Measurements from ENCODE around the gene CRISP1. TPM values are rescaled to one million over a fixed set of nuclear protein-coding genes. Genes with fewer than 3 reads are reported as not detected.
"Not testable (repeated sequence)": the region's sequence is repeated elsewhere in the genome, so short reads cannot be mapped to it uniquely, and the experiment has no call there.

CRISP1 gene
- total RNA-seq, 2 donors from 2014 or later, result not detected

- intact Hi-C loops (cut with DNase I), result no loop called here
- ATAC-seq, result peak; percentile 33 to 53
- no peak for DNase-seq
These were observed 17.0 kb downstream of the CRISP1 start for GRCh38 chr6:49849213-49849907.

- no peak for DNase-seq
- no peak for ATAC-seq
- intact Hi-C loops (cut with DNase I), result no loop called here
These were observed 18.7 kb downstream of the CRISP1 start for GRCh38 chr6:49847673-49848072.

- DNase-seq (no peak), ATAC-seq (no peak)
These were observed 19.3 kb downstream of the CRISP1 start for GRCh38 chr6:49847014-49847413.

GRCh38 chr6:49841424-49841823, 24.9 kb downstream of the CRISP1 start:
- ATAC-seq (no peak), DNase-seq (no peak)
- intact Hi-C loops (cut with DNase I), result no loop called here

More at GRCh38 chr6:49847014-49847413, 19.3 kb downstream of the CRISP1 start:
- intact Hi-C loops (cut with DNase I), result no loop called here

- ATAC-seq (no peak), DNase-seq (no peak)
- intact Hi-C loops (cut with DNase I), result no loop called here
These were observed 26.4 kb downstream of the CRISP1 start for GRCh38 chr6:49839957-49840356.

- intact Hi-C loops (cut with DNase I), result no loop called here
These were observed 27.2 kb downstream of the CRISP1 start for GRCh38 chr6:49839162-49839561.

GRCh38 chr6:49835140-49835539, 31.2 kb downstream of the CRISP1 start:
- intact Hi-C loops (cut with DNase I), result no loop called here

More at GRCh38 chr6:49839162-49839561, 27.2 kb downstream of the CRISP1 start:
- DNase-seq (no peak), ATAC-seq (no peak)

GRCh38 chr6:49833386-49833785, 32.9 kb downstream of the CRISP1 start:
- ATAC-seq (no peak), DNase-seq (no peak)
- intact Hi-C loops (cut with DNase I), result no loop called here

More at GRCh38 chr6:49835140-49835539, 31.2 kb downstream of the CRISP1 start:
- DNase-seq (no peak), ATAC-seq (no peak)

GRCh38 chr6:49826743-49827406, 39.5 kb downstream of the CRISP1 start:
- ATAC-seq (no peak), DNase-seq (no peak)
- intact Hi-C loops (cut with DNase I), result no loop called here

- no peak for ATAC-seq
- DNase-seq, result no peak
- intact Hi-C loops (cut with DNase I), result no loop called here
These were observed 51.2 kb downstream of the CRISP1 start for GRCh38 chr6:49815166-49815565.

- intact Hi-C loops (cut with DNase I), result no loop called here
- ATAC-seq (no peak), DNase-seq (no peak)
These were observed 53.1 kb downstream of the CRISP1 start for GRCh38 chr6:49813248-49813647.

GRCh38 chr6:49806145-49806544, 60.2 kb downstream of the CRISP1 start:
- ATAC-seq (no peak), DNase-seq (no peak)
- intact Hi-C loops (cut with DNase I), result no loop called here

GRCh38 chr6:49805246-49805645, 61.1 kb downstream of the CRISP1 start:
- intact Hi-C loops (cut with DNase I), result no loop called here
- DNase-seq, result no peak
- no peak for ATAC-seq

GRCh38 chr6:49801525-49801924, 64.8 kb downstream of the CRISP1 start:
- intact Hi-C loops (cut with DNase I), result no loop called here
- DNase-seq, result no peak
- no peak for ATAC-seq

- DNase-seq (no peak), ATAC-seq (no peak)
- intact Hi-C loops (cut with DNase I), result no loop called here
These were observed 67.2 kb downstream of the CRISP1 start for GRCh38 chr6:49799090-49799489.

- DNase-seq; intact Hi-C loops (cut with DNase I); ATAC-seq: not testable (repeated sequence)
These were observed 69.4 kb downstream of the CRISP1 start for GRCh38 chr6:49796842-49797455.

GRCh38 chr6:49790341-49790740, 76.0 kb downstream of the CRISP1 start:
- intact Hi-C loops (cut with DNase I), result no loop called here
- DNase-seq (no peak), ATAC-seq (no peak)

GRCh38 chr6:49787176-49787575, 79.2 kb downstream of the CRISP1 start, which contains the start of gene PGK2:
Gene PGK2 (minus strand): TSS chr6:49787285. CDS start chr6:49787187, 98 bp downstream.
- intact Hi-C loops (cut with DNase I), result no loop called here
- no peak for ATAC-seq

GRCh38 chr6:49784272-49784671, 82.1 kb downstream of the CRISP1 start:
- intact Hi-C loops (cut with DNase I), result no loop called here
- DNase-seq, result no peak
- no peak for ATAC-seq

More at GRCh38 chr6:49787176-49787575, 79.2 kb downstream of the CRISP1 start, which contains the start of gene PGK2:
- no peak for DNase-seq

Data from left cardiac atrium (tissue), 4 donors.